H1 (cell line): ENCODE data around the gene FRRS1. TPM values are rescaled to one million over a fixed set of nuclear protein-coding genes. Genes with fewer than 3 reads are reported as not detected.

ENCODE experiments used
- CTCF ChIA-PET: fragments of 300-600 bp; sonication (Branson Sonifier 250); formaldehyde crosslinking; loops from one replicate; lab custom pipeline; 2021; ENCODE audit not compliant: partially characterized antibody; lab: Charles Lee
- POLR2A ChIA-PET: fragments of 300-600 bp; sonication (Branson Sonifier 250); formaldehyde crosslinking; loops from one replicate; lab custom pipeline; 2021; ENCODE audit warnings: inconsistent platforms; ENCODE audit not compliant: partially characterized antibody; lab: Charles Lee
- DNase-seq, 2 experiments: peaks; one replicate each; pipeline versions ENCODE4 v3.0.0 to v3.0.0-alpha.2; 2010 to 2022; ENCODE audit warnings: low spot score in 2 of 2, low read depth in 1 of 2, mixed read lengths in 1 of 2
- FAIRE-seq: peaks from 2 replicates; lab custom pipeline; 2011; peaks lifted over from hg19 to GRCh38; lab: Jason Lieb, UNC
- H2AFZ ChIP-seq: 2 replicates; pipeline ENCODE4 v1.8.1; 2012; ENCODE audit warnings: low read length, inconsistent platforms
- H2AK5ac ChIP-seq: 2 replicates; pipeline ENCODE4 v1.6.1; 2013; ENCODE audit warnings: low read depth, low read length
- H2BK120ac ChIP-seq: replicated peaks from 2 replicates; pipeline ENCODE3; 2013; ENCODE audit warnings: low read depth, low read length, inconsistent platforms
- H2BK12ac ChIP-seq: 2 replicates; pipeline ENCODE4 v1.6.1; 2013; ENCODE audit warnings: low read depth, low read length
- H2BK15ac ChIP-seq: 2 replicates; pipeline ENCODE4 v1.6.1; 2013; ENCODE audit warnings: low read length
- H2BK20ac ChIP-seq: 2 replicates; pipeline ENCODE4 v1.6.1; 2013; ENCODE audit warnings: low read length
- H2BK5ac ChIP-seq: 2 replicates; pipeline ENCODE4 v1.6.1; 2013; ENCODE audit warnings: low read depth, low read length
- H3K14ac ChIP-seq: 2 replicates; pipeline ENCODE4 v1.6.1; 2013; ENCODE audit warnings: inconsistent platforms; ENCODE audit not compliant: insufficient read length
- H3K18ac ChIP-seq: 2 replicates; pipeline ENCODE4 v1.6.1; 2013; ENCODE audit warnings: low read length; ENCODE audit errors: extremely low read depth
- H3K23ac ChIP-seq: 2 replicates; pipeline ENCODE4 v1.6.1; 2013; ENCODE audit warnings: inconsistent platforms; ENCODE audit not compliant: insufficient read length
- H3K23me2 ChIP-seq: 2 replicates; pipeline ENCODE4 v1.6.1; 2013; ENCODE audit warnings: low read depth, low read length
- H3K27ac ChIP-seq: 2 replicates; pipeline ENCODE4 v1.6.1; 2011; ENCODE audit warnings: low read depth, low read length, inconsistent platforms
- H3K27me3 ChIP-seq, 4 experiments: replicated peaks in 1 of 4; 1 replicate in 1 of 4; 2 replicates in 3 of 4; pipeline versions ENCODE4 v1.6.1 to v1.8.1; 2011 to 2013; ENCODE audit warnings: low read length in 3 of 4, mild to moderate bottlenecking in 3 of 4, inconsistent platforms in 2 of 4, mixed read lengths in 2 of 4, moderate library complexity in 1 of 4; ENCODE audit not compliant: control insufficient read depth in 3 of 4, insufficient read depth in 3 of 4; ENCODE audit errors: extremely low read depth in 1 of 4
- H3K36me3 ChIP-seq, 4 experiments: 2 replicates each; pipeline versions ENCODE4 v1.6.1 to v1.8.1; 2011 to 2013; ENCODE audit warnings: mild to moderate bottlenecking in 4 of 4, low read length in 3 of 4, moderate library complexity in 2 of 4, control low read depth in 1 of 4, inconsistent platforms in 1 of 4; ENCODE audit not compliant: insufficient read depth in 4 of 4, control insufficient read depth in 2 of 4
- H3K4ac ChIP-seq: replicated peaks from 2 replicates; pipeline ENCODE3; 2013; ENCODE audit warnings: low read length, low read depth, mixed read lengths, inconsistent platforms; ENCODE audit not compliant: insufficient read length
- H3K4me1 ChIP-seq, 4 experiments: replicated peaks in 1 of 4; 1 replicate in 1 of 4; 2 replicates in 3 of 4; pipeline versions ENCODE4 v1.6.1 to v1.8.1; 2011 to 2013; ENCODE audit warnings: low read length in 3 of 4, inconsistent platforms in 2 of 4, mixed read lengths in 1 of 4; ENCODE audit not compliant: insufficient read depth in 4 of 4, control insufficient read depth in 3 of 4
- H3K4me2 ChIP-seq, 2 experiments: 2 replicates each; pipeline versions ENCODE4 v1.6.1 to v1.8.1; 2011 to 2013; ENCODE audit warnings: low read depth in 2 of 2, low read length in 2 of 2, control low read depth in 1 of 2, inconsistent platforms in 1 of 2, mild to moderate bottlenecking in 1 of 2; ENCODE audit not compliant: insufficient read depth in 1 of 2
- H3K4me3 ChIP-seq, 4 experiments: fragments of 200-600, 300-600 bp in 1 of 4; sonication (generic), shearing (Covaris generic), sonication (Bioruptor Twin) in 1 of 4; 2 replicates each; pipeline versions ENCODE4 v1.5.1 to v1.8.1; 2011 to 2016; ENCODE audit warnings: low read length in 4 of 4, low read depth in 3 of 4, control low read depth in 2 of 4, inconsistent platforms in 2 of 4, mild to moderate bottlenecking in 2 of 4, mixed read lengths in 1 of 4, moderate library complexity in 1 of 4; ENCODE audit not compliant: insufficient read depth in 2 of 4; ENCODE audit errors: extremely low read depth in 1 of 4
- H3K56ac ChIP-seq: replicated peaks from 2 replicates; pipeline ENCODE3; 2013; ENCODE audit warnings: low read depth, mild to moderate bottlenecking, mixed read lengths, low read length, inconsistent platforms; ENCODE audit not compliant: insufficient read length
- H3K79me1 ChIP-seq: 2 replicates; pipeline ENCODE4 v1.6.1; 2013; ENCODE audit warnings: low read depth, low read length, control low read depth
- H3K79me2 ChIP-seq, 2 experiments: 2 replicates each; pipeline versions ENCODE4 v1.6.1 to v1.8.1; 2012 to 2013; ENCODE audit warnings: low read length in 2 of 2, mild to moderate bottlenecking in 2 of 2, inconsistent platforms in 1 of 2; ENCODE audit not compliant: insufficient read depth in 2 of 2, control insufficient read depth in 1 of 2
- H3K9ac ChIP-seq, 4 experiments: replicated peaks in 1 of 4; 1 replicate in 1 of 4; 2 replicates in 3 of 4; pipeline versions ENCODE4 v1.6.1 to v1.8.1; 2011 to 2013; ENCODE audit warnings: low read depth in 3 of 4, low read length in 3 of 4, control low read depth in 2 of 4, mild to moderate bottlenecking in 2 of 4, moderate library complexity in 2 of 4, inconsistent platforms in 1 of 4; ENCODE audit errors: extremely low read depth in 1 of 4
- H3K9me3 ChIP-seq, 2 experiments: 2 replicates each; pipeline versions ENCODE4 v1.6.1 to v1.8.1; 2012 to 2013; ENCODE audit warnings: mild to moderate bottlenecking in 2 of 2, moderate library complexity in 2 of 2, control low read depth in 1 of 2, inconsistent platforms in 1 of 2, low read depth in 1 of 2, low read length in 1 of 2, mixed read lengths in 1 of 2; ENCODE audit not compliant: insufficient read depth in 2 of 2
- H4K20me1 ChIP-seq, 2 experiments: replicated peaks in 1 of 2; 2 replicates each; pipeline versions ENCODE3 to v1.8.1; 2011 to 2013; ENCODE audit warnings: inconsistent platforms in 2 of 2, low read length in 2 of 2, mild to moderate bottlenecking in 1 of 2; ENCODE audit not compliant: insufficient read depth in 2 of 2, control insufficient read depth in 1 of 2
- H4K5ac ChIP-seq: 2 replicates; pipeline ENCODE4 v1.6.1; 2013; ENCODE audit warnings: low read length, low read depth, mixed read lengths, inconsistent platforms; ENCODE audit not compliant: insufficient read length
- H4K8ac ChIP-seq: 2 replicates; pipeline ENCODE4 v1.8.0; 2013; ENCODE audit warnings: mild to moderate bottlenecking, moderate library complexity, low read length, inconsistent platforms; ENCODE audit not compliant: insufficient read depth; ENCODE audit errors: extremely low read depth
- H4K91ac ChIP-seq: replicated peaks from 2 replicates; pipeline ENCODE3; 2013; ENCODE audit warnings: low read length, mixed read lengths, inconsistent platforms; ENCODE audit not compliant: insufficient read length
- BCL11A ChIP-seq, 2 experiments: IDR thresholded peaks; one replicate each; pipeline ENCODE4 v1.6.1; 2011; ENCODE audit warnings: low read depth in 2 of 2, low read length in 2 of 2, mild to moderate bottlenecking in 2 of 2
- CHD1 ChIP-seq: IDR thresholded peaks from 2 replicates; pipeline ENCODE4 v1.6.1; 2012; ENCODE audit warnings: low read depth, low read length, improper control_type of control experiment
- FOSL1 ChIP-seq: IDR thresholded peaks from 2 replicates; pipeline ENCODE4 v1.6.1; 2011; ENCODE audit warnings: mild to moderate bottlenecking, low read depth, low read length, moderate library complexity; ENCODE audit not compliant: insufficient read depth
- GTF2F1 ChIP-seq: IDR thresholded peaks from 2 replicates; pipeline ENCODE4 v1.6.1; 2012; ENCODE audit warnings: low read depth, low read length, improper control_type of control experiment, borderline replicate concordance
- HDAC6 ChIP-seq: IDR thresholded peaks from one replicate; pipeline ENCODE4 v1.7.1; 2012; ENCODE audit warnings: low read depth, mild to moderate bottlenecking, inconsistent platforms, low read length, moderate library complexity
- KDM4A ChIP-seq: IDR thresholded peaks from one replicate; pipeline ENCODE4 v1.7.1; 2012; ENCODE audit warnings: low read depth, mild to moderate bottlenecking, moderate library complexity, low read length, inconsistent platforms; ENCODE audit not compliant: severe bottlenecking
- NANOG ChIP-seq: IDR thresholded peaks from 2 replicates; pipeline ENCODE4 v1.6.1; 2011; ENCODE audit warnings: low read length, low read depth, mild to moderate bottlenecking, inconsistent platforms; ENCODE audit not compliant: insufficient read depth, poor library complexity, severe bottlenecking
- NRF1 ChIP-seq: IDR thresholded peaks from 2 replicates; pipeline ENCODE4 v1.6.1; 2011; ENCODE audit warnings: mild to moderate bottlenecking, low read depth, low read length, improper control_type of control experiment
- RAD21 ChIP-seq, 2 experiments: IDR thresholded peaks in 1 of 2; conservative IDR thresholded peaks in 1 of 2; 2 replicates each; pipeline ENCODE4 v1.6.1; 2011; ENCODE audit warnings: low read depth in 2 of 2, low read length in 2 of 2, improper control_type of control experiment in 1 of 2, inconsistent platforms in 1 of 2, mild to moderate bottlenecking in 1 of 2, moderate library complexity in 1 of 2
- RFX5 ChIP-seq: IDR thresholded peaks from 2 replicates; pipeline ENCODE4 v1.6.1; 2011; ENCODE audit warnings: low read depth, low read length, improper control_type of control experiment, borderline replicate concordance
- SP4 ChIP-seq: IDR thresholded peaks from 2 replicates; pipeline ENCODE4 v1.6.1; 2012; ENCODE audit warnings: low read length, inconsistent platforms
- polyA plus RNA-seq, 7 experiments: library from polyadenylated mRNA; depleted of rRNA in 3 of 7; stranded (reverse) in 5 of 7; unstranded in 2 of 7; fragments of >200 nt in 5 of 7; fragments of 200-250 nt in 2 of 7; gene quantifications; 1 replicate in 5 of 7; 2 replicates in 1 of 7; 4 replicates in 1 of 7; pipeline versions ENCODE4 v1.2.1 to v1.2.3, GENCODE V29; 2011 to 2013; ENCODE audit warnings: missing spikeins in 2 of 7, mixed read lengths in 2 of 7
- total RNA-seq: library from RNA; stranded (reverse); fragmentation: NEBNext Ultra II Directional; extraction: Animal tissue kit (Norgen Biotek cat#: 25700); gene quantifications from 2 replicates; pipeline ENCODE4 v1.2.1, GENCODE V29; 2021
- TF ChIP-seq, protein P1 (sequence below): IDR thresholded peaks from 2 replicates; pipeline ENCODE4 v1.6.1; 2012; ENCODE audit warnings: low read length, inconsistent platforms
- TF ChIP-seq, protein P2 (sequence below): IDR thresholded peaks from 2 replicates; pipeline ENCODE4 v1.6.1; 2011; ENCODE audit warnings: low read depth, mild to moderate bottlenecking, low read length; ENCODE audit not compliant: insufficient read depth

The FRRS1 gene
- total and polyA plus RNA-seq, 2 of the 8 experiments (the other 6 are each of a cell fraction or from before 2014, with no cell fraction given), result 3.5 to 6.5 TPM

DNA sequence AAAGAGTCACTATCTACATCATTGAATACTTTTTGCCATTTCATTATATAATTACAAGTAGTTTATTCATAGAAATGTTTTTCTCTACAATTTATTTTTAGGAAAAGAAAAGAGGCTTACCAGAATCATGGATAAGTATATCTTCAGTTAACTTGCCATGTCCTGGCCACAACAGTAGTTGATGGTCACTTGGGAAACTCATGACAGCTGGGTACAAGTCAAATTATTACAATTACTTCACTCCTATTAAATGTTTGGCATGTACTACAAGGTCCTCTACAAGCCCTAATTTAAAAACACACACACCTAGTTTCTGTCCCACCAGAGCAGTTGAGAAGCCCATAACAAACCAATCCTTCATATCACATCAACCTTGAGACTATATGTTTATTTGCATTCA, 91.1 kb downstream of the FRRS1 start:
- no peaks in the 10 kb centered on the region for H3K79me1 ChIP-seq
- H2BK15ac ChIP-seq, result no peak overlapping the region
- H4K8ac ChIP-seq, result no peak overlapping the region
- peaks cover 0 to 1% (median 0%) of the 10 kb centered on the region in 4 experiments; a peak in 1 of 7 replicates for H3K27me3 ChIP-seq
- H3K27ac ChIP-seq, result no peak overlapping the region
- ChIA-PET POLR2A (no interaction called here), CTCF (interaction anchor here (3.5 kb wide), 1 partner anchor 10 kb away, joined by 23 read pairs; no protein-coding TSS in a partner anchor)
- no peaks in the 10 kb centered on the region for H3K9me3 ChIP-seq
- H3K14ac ChIP-seq, result no peak overlapping the region
- no peak overlapping the region for H3K23ac ChIP-seq
- H4K20me1 ChIP-seq, result no peaks in the 10 kb centered on the region
- no peak for DNase-seq
- no peak overlapping the region for H2AFZ ChIP-seq
- H3K4me3 ChIP-seq, result no peak overlapping the region
- FAIRE-seq, result no peak
- H3K36me3 ChIP-seq, result no peaks in the 10 kb centered on the region
- no peak overlapping the region for H3K4ac ChIP-seq
- no peak overlapping the region for H2BK12ac ChIP-seq
- H3K4me2 ChIP-seq, result no peak overlapping the region
- no peak overlapping the region for H4K5ac ChIP-seq
- H3K23me2 ChIP-seq, result no peaks in the 10 kb centered on the region
- no peak overlapping the region for H4K91ac ChIP-seq
- no peaks in the 10 kb centered on the region for H3K79me2 ChIP-seq
- no peak overlapping the region for H3K9ac ChIP-seq
- H3K4me1 ChIP-seq, result no peaks in the 10 kb centered on the region
- no peak overlapping the region for H2BK5ac ChIP-seq
- H3K56ac ChIP-seq, result no peak overlapping the region
- H2BK20ac ChIP-seq, result no peak overlapping the region
- H2AK5ac ChIP-seq, result no peak overlapping the region
- no peak overlapping the region for H2BK120ac ChIP-seq
- H3K18ac ChIP-seq, result no peak overlapping the region
- TF ChIP-seq, protein P1, sequence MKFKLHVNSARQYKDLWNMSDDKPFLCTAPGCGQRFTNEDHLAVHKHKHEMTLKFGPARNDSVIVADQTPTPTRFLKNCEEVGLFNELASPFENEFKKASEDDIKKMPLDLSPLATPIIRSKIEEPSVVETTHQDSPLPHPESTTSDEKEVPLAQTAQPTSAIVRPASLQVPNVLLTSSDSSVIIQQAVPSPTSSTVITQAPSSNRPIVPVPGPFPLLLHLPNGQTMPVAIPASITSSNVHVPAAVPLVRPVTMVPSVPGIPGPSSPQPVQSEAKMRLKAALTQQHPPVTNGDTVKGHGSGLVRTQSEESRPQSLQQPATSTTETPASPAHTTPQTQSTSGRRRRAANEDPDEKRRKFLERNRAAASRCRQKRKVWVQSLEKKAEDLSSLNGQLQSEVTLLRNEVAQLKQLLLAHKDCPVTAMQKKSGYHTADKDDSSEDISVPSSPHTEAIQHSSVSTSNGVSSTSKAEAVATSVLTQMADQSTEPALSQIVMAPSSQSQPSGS, result no peak
- no peak for TF ChIP-seq RAD21 (IDR thresholded peaks at IDR 0.05 in 1 of 2, conservative IDR thresholded peaks at IDR 0.05 in 1 of 2; ENCODE audit: low read depth in 2 of 2, low read length in 2 of 2)
- TF ChIP-seq HDAC6, result no peak
- TF ChIP-seq GTF2F1, result no peak
- TF ChIP-seq FOSL1, result no peak
- no peak for TF ChIP-seq KDM4A
- no peak for TF ChIP-seq BCL11A (IDR thresholded peaks at IDR 0.05; ENCODE audit: low read depth in 2 of 2, low read length in 2 of 2)
- no peak for TF ChIP-seq NRF1
- TF ChIP-seq, protein P2, sequence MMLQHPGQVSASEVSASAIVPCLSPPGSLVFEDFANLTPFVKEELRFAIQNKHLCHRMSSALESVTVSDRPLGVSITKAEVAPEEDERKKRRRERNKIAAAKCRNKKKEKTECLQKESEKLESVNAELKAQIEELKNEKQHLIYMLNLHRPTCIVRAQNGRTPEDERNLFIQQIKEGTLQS, result no peak
- no peak for TF ChIP-seq CHD1
- no peak for TF ChIP-seq NANOG
- TF ChIP-seq RFX5, result no peak
- no peak for TF ChIP-seq SP4
